SK-N-SH treated with all-trans-retinoic acid at 6 μM for 48 hours (cell line): ENCODE measurements around the gene NCLN.

Source experiments
- ATAC-seq: fragments of 200-7000 bp; cut with Tn5 transposase; 3 replicates; pipeline ENCODE4 v1.9.1; 2020; ENCODE audit warnings: mild to moderate bottlenecking, moderate library complexity
- ARNTL ChIP-seq: fragments of 450-650 bp; formaldehyde crosslinking; IDR thresholded peaks from 2 replicates; pipeline ENCODE4 v1.5.0; 2020; ENCODE audit warnings: low read depth, mild to moderate bottlenecking, moderate library complexity, borderline replicate concordance
- BACH2 ChIP-seq: fragments of 250-450 bp; sonication (Bioruptor Pico); IDR thresholded peaks from 2 replicates; pipeline ENCODE4 v1.9.0; 2021; ENCODE audit warnings: mild to moderate bottlenecking, borderline replicate concordance
- CREB5 ChIP-seq: fragments of 250-450 bp; sonication (Bioruptor Pico); IDR thresholded peaks from 2 replicates; pipeline ENCODE4 v1.5.1; 2020; ENCODE audit warnings: low read depth, mild to moderate bottlenecking, moderate library complexity
- CSDC2 ChIP-seq: fragments of 250-450 bp; sonication (Bioruptor Pico); IDR thresholded peaks from 2 replicates; pipeline ENCODE4 v1.5.0; 2020; ENCODE audit warnings: mild to moderate bottlenecking, moderate library complexity
- CSRNP3 ChIP-seq: fragments of 250-450 bp; sonication (Bioruptor Pico); IDR thresholded peaks from 2 replicates; pipeline ENCODE4 v1.5.1; 2021; ENCODE audit warnings: mild to moderate bottlenecking, moderate library complexity
- ESRRG ChIP-seq: fragments of 250-450 bp; sonication (Bioruptor Pico); IDR thresholded peaks from 2 replicates; pipeline ENCODE4 v1.6.1; 2021; ENCODE audit warnings: mild to moderate bottlenecking
- GLIS3 ChIP-seq: fragments of 250-450 bp; sonication (Bioruptor Pico); IDR thresholded peaks from 2 replicates; pipeline ENCODE4 v1.5.0; 2020; ENCODE audit warnings: mild to moderate bottlenecking, moderate library complexity
- OSR1 ChIP-seq: fragments of 250-450 bp; sonication (Bioruptor Pico); IDR thresholded peaks from 2 replicates; pipeline ENCODE4 v1.8.0; 2022; ENCODE audit warnings: moderate library complexity, mild to moderate bottlenecking, inconsistent platforms
- POU6F1 ChIP-seq: fragments of 250-450 bp; sonication (Bioruptor Pico); IDR thresholded peaks from 2 replicates; pipeline ENCODE4 v1.8.0; 2021; ENCODE audit warnings: low read depth, mild to moderate bottlenecking, moderate library complexity, borderline replicate concordance
- PPARA ChIP-seq: fragments of 250-450 bp; sonication (Bioruptor Pico); IDR thresholded peaks from 2 replicates; pipeline ENCODE4 v1.5.0; 2020; ENCODE audit warnings: mild to moderate bottlenecking, borderline replicate concordance
- SNAI2 ChIP-seq: fragments of 250-450 bp; sonication (Bioruptor Pico); IDR thresholded peaks from 2 replicates; pipeline ENCODE4 v1.5.0; 2020; ENCODE audit warnings: mild to moderate bottlenecking, moderate library complexity
- TCF4 ChIP-seq: fragments of 250-450 bp; sonication (Bioruptor Pico); IDR thresholded peaks from 2 replicates; pipeline ENCODE4 v1.8.0; 2021; ENCODE audit warnings: mild to moderate bottlenecking, moderate library complexity, borderline replicate concordance
- TSHZ2 ChIP-seq: fragments of 250-450 bp; sonication (Bioruptor Pico); IDR thresholded peaks from 2 replicates; pipeline ENCODE4 v1.5.0; 2020; ENCODE audit warnings: mild to moderate bottlenecking, moderate library complexity
- ZFP3 ChIP-seq: fragments of 250-450 bp; sonication (Bioruptor Pico); IDR thresholded peaks from 2 replicates; pipeline ENCODE4 v1.5.0; 2020; ENCODE audit warnings: mild to moderate bottlenecking, moderate library complexity
- ZFP30 ChIP-seq: fragments of 450-650 bp; formaldehyde crosslinking; IDR thresholded peaks from 2 replicates; pipeline ENCODE4 v1.5.0; 2022; ENCODE audit warnings: mild to moderate bottlenecking, moderate library complexity
- ZNF565 ChIP-seq: fragments of 450-650 bp; formaldehyde crosslinking; conservative IDR thresholded peaks from 2 replicates; pipeline ENCODE4 v1.5.0; 2020; ENCODE audit warnings: low read depth, mild to moderate bottlenecking, moderate library complexity
- ZNF70 ChIP-seq: fragments of 450-650 bp; formaldehyde crosslinking; IDR thresholded peaks from 2 replicates; pipeline ENCODE4 v1.5.0; 2020; ENCODE audit warnings: mild to moderate bottlenecking, moderate library complexity
- ZNF8 ChIP-seq: fragments of 450-650 bp; formaldehyde crosslinking; IDR thresholded peaks from 2 replicates; pipeline ENCODE4 v1.5.0; 2020; ENCODE audit warnings: mild to moderate bottlenecking, moderate library complexity

NCLN gene

GRCh38 chr19:3194106-3195087 lies 8.7 kb downstream of the NCLN start (continued):
- no peak for TF ChIP-seq TSHZ2 (CRISPR knock-in tag)
- no peak for TF ChIP-seq ZNF8 (CRISPR knock-in tag)
- TF ChIP-seq GLIS3: no peak
- no peak for TF ChIP-seq CREB5 (CRISPR knock-in tag)
- TF ChIP-seq ESRRG (CRISPR knock-in tag): no peak
- TF ChIP-seq CSDC2 (CRISPR knock-in tag): no peak

GRCh38 chr19:3196064-3196932 lies 10.6 kb downstream of the NCLN start:
- no peak for ATAC-seq
- TF ChIP-seq ZFP3 (CRISPR knock-in tag) (no peak), PPARA (CRISPR knock-in tag) (no peak), TCF4 (no peak), ZNF70 (CRISPR knock-in tag) (no peak), POU6F1 (CRISPR knock-in tag) (no peak), SNAI2 (no peak), TSHZ2 (CRISPR knock-in tag) (no peak), OSR1 (CRISPR knock-in tag) (no peak), BACH2 (no peak), ZNF565 (CRISPR knock-in tag) (no peak), ARNTL (CRISPR knock-in tag) (no peak), CREB5 (CRISPR knock-in tag) (no peak), ZFP30 (CRISPR knock-in tag) (no peak), CSRNP3 (no peak)
